Right lobe of liver (tissue), 6 donors: ENCODE data around the gene ZDHHC22. TPM values are rescaled to one million over a fixed set of nuclear protein-coding genes. Genes with fewer than 3 reads are reported as not detected.
"Not testable (repeated sequence)": the region's sequence is repeated elsewhere in the genome, so short reads cannot be mapped to it uniquely, and the experiment has no call there.

Experiments used
- ATAC-seq, 4 donors: fragments of 200-7000 bp; cut with Tn5 transposase; one replicate each; pipeline ENCODE4 v1.9.1; 2020; ENCODE audit warnings: mild to moderate bottlenecking in 4 of 4, moderate library complexity in 4 of 4
- DNase-seq, 3 donors: peaks; one replicate each; pipeline ENCODE4 v3.0.0-alpha.2; 2020
- H3K27ac ChIP-seq, 3 donors: fragments of 200-600 bp; one replicate each; pipeline ENCODE4 v1.8.0; 2022
- H3K27me3 ChIP-seq, 2 donors: fragments of 200-600 bp; one replicate each; pipeline ENCODE4 v1.8.0; 2022
- H3K36me3 ChIP-seq, 4 donors: fragments of 200-600 bp; sonication (generic) in 1 of 4; one replicate each; pipeline versions ENCODE4 v1.5.1 to v1.8.0; 2017 to 2022; ENCODE audit warnings: control low read depth in 1 of 4
- H3K4me1 ChIP-seq, 4 donors: fragments of 200-600 bp; sonication (generic) in 1 of 4; one replicate each; pipeline versions ENCODE4 v1.5.1 to v1.8.0; 2017 to 2022; ENCODE audit warnings: control low read depth in 1 of 4
- H3K4me3 ChIP-seq, 3 donors: fragments of 200-600 bp; one replicate each; pipeline ENCODE4 v1.8.0; 2022
- H3K9me3 ChIP-seq, 4 donors: fragments of 200-600 bp; sonication (generic) in 1 of 4; one replicate each; pipeline versions ENCODE4 v1.5.1 to v1.8.0; 2017 to 2022; ENCODE audit warnings: control low read depth in 1 of 4
- POLR2A ChIP-seq: fragments of 450-650 bp; IDR thresholded peaks from one replicate; pipeline ENCODE4 v1.6.1; 2017; ENCODE audit warnings: antibody characterized with exemption, mild to moderate bottlenecking
- WGBS: methylation state at CpG from one replicate; pipeline ENCODE4 v1.1.6; 2018; ENCODE audit warnings: low coverage, low lambda C conversion rate; ENCODE audit not compliant: insufficient coverage; ENCODE audit errors: missing lambda C conversion rate; 5-methylcytosine and 5-hydroxymethylcytosine counted together
- intact Hi-C, 2 donors: fragments of 100-400 bp; cut with DNase I; formaldehyde crosslinking; loops; one replicate each; pipeline versions ENCODE4 v1.11.2 to v1.14.1; 2022
- total RNA-seq, 6 experiments: library from RNA; depleted of rRNA in 2 of 6; stranded (reverse); fragments of >200 nt in 2 of 6; fragmentation: NEBNext Ultra II Directional in 3 of 6; extraction: Animal tissue kit (Norgen Biotek cat#: 25700) in 3 of 6; gene quantifications; one replicate each; pipeline versions ENCODE4 v1.1.0 to v1.2.4, GENCODE V29; 2016 to 2023
- TF ChIP-seq, protein P1 (sequence below), 4 donors: fragments of 200-600 bp in 3 of 4; fragments of 450-650 bp in 1 of 4; IDR thresholded peaks; one replicate each; pipeline versions ENCODE4 v1.5.1 to v1.8.0; 2016 to 2022; ENCODE audit warnings: antibody characterized with exemption in 4 of 4, mild to moderate bottlenecking in 2 of 4
- donor health status: DM: no; HTN: yes; CAD: no.
- donor health status: DM: no; HTN: no; CAD: no.
- donor health status: DM: no; HTN: no; CAD: no.
- donor health status: DM: no; HTN: yes; CAD: no.
- donor health status: DM: no; HTN: yes; CAD: no.

Gene ZDHHC22
- total RNA-seq, 6 experiments from 2014 or later: not detected

DNA sequence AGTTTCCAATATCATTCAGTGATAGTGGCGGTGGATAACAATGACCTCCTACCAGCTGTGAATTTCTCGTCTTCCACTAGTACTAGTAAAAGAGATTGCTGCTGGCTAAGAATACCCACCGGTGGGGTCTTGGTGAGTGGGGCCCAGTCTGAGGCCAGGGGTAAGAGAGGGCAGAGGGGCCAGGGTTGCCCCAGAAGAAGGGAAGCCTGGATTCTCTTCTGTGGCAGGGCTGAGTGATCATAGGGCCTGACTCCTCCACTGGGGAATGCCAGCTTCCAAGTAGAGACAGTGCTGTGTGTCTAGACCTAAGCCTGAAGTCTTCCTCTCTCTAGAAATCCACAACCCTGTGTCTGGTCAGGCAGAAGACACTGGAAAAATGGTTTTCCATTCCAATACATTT, 34.3 kb upstream of the ZDHHC22 start:
- Histone ChIP-seq H3K27ac (no peak overlapping the region), H3K27me3 (no peaks in the 10 kb centered on the region), H3K9me3 (no peaks in the 10 kb centered on the region), H3K4me1 (no peaks in the 10 kb centered on the region), H3K36me3 (no peaks in the 10 kb centered on the region), H3K4me3 (no peak overlapping the region)
- WGBS: 37% methylated on average over 2 of the region's 3 CpGs
- TF ChIP-seq POLR2A: no peak
- TF ChIP-seq, protein P1, sequence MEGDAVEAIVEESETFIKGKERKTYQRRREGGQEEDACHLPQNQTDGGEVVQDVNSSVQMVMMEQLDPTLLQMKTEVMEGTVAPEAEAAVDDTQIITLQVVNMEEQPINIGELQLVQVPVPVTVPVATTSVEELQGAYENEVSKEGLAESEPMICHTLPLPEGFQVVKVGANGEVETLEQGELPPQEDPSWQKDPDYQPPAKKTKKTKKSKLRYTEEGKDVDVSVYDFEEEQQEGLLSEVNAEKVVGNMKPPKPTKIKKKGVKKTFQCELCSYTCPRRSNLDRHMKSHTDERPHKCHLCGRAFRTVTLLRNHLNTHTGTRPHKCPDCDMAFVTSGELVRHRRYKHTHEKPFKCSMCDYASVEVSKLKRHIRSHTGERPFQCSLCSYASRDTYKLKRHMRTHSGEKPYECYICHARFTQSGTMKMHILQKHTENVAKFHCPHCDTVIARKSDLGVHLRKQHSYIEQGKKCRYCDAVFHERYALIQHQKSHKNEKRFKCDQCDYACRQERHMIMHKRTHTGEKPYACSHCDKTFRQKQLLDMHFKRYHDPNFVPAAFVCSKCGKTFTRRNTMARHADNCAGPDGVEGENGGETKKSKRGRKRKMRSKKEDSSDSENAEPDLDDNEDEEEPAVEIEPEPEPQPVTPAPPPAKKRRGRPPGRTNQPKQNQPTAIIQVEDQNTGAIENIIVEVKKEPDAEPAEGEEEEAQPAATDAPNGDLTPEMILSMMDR (IDR thresholded peaks at IDR 0.05): no peak
- DNase-seq: no peak
- intact Hi-C loops: no loop called here
- ATAC-seq: no peak

DNA sequence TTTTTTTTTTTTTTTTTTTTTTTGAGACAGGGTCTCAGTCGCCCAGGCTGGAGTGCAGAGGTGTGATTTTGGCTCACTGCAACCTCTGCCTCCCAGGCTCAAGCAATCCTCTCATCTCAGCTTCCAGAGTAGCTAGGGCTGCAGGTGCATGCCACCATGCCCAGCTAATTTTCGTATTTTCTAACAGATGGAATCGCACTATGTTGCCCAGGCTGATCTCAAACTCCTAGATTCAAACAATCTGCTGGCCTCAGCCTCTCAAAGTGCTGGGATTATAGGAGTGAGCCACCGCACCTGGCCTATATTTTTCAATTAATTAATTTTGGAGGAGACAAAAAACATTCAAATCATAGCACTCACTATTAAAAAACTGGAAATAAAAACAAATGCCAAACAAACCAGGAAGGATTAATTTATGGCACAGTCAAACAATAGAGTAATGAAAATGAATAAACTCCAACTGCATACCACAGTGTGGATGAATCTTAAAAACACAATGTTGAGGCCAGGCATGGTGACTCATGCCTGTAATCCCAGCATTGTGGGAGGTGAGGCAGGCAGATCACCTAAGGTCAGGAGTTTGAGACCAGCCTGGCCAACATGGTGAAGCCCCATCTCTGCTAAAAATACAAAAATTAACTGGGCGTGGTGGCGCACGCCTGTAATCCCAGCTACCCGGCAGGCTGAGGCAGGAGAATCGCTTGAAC, 32.5 kb upstream of the ZDHHC22 start:
- H3K27me3 ChIP-seq, H3K36me3 ChIP-seq, H3K27ac ChIP-seq, DNase-seq, intact Hi-C loops, H3K4me3 ChIP-seq, ATAC-seq, H3K9me3 ChIP-seq, H3K4me1 ChIP-seq: not testable (repeated sequence)
- 69% methylated on average over 4 of the region's 9 CpGs for WGBS

DNA sequence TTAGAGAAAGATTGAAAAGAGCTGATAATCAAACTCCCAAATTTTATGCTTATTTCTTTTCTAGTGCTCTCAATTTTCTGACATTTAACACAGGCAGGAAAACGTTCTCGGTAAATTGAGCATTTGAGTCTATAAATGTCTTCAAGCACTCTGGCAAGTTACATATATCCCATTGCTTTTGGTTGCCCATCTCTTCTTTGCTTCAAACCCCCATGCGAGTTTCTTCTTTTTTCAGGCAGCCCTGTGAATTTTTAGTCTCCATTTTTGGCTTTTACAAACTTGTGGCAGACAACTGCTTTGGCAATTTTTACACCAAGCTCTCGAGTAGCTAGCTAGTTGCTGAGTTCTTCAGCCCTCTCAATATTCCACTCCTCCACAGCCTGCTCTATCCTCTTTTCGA, 31.3 kb upstream of the ZDHHC22 start:
- Histone ChIP-seq H3K27me3 (no peaks in the 10 kb centered on the region), H3K27ac (no peak overlapping the region), H3K9me3 (no peaks in the 10 kb centered on the region), H3K4me3 (no peak overlapping the region), H3K36me3 (no peaks in the 10 kb centered on the region), H3K4me1 (no peaks in the 10 kb centered on the region)
- intact Hi-C loops: no loop called here
- TF ChIP-seq POLR2A: no peak
- TF ChIP-seq, protein P1 (IDR thresholded peaks at IDR 0.05): no peak
- WGBS: 63% methylated on average over 5 of the region's 5 CpGs
- DNase-seq (no peak), ATAC-seq (no peak)

DNA sequence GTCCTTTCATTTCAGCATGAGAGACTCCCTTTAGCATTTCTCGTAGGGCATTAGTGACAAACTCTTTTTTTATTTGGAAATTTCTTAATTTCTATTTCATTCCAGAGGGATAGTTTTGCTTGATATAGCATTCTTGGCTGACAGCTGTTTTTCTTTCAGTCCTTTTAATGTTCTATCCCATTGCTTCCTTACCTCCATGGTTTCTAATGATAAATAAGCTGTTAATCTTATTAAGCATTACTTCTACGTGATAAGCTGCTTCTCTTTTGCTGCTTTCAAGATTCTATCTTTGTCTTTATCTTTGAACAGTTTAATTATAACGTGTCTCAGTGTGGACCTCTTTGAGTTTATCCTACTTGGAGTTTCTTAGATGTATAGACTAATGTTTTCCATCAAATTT, 28.5 kb upstream of the ZDHHC22 start:
- TF ChIP-seq POLR2A: no peak
- TF ChIP-seq, protein P1 (IDR thresholded peaks at IDR 0.05): no peak
- no peak for ATAC-seq
- 31% methylated on average over 3 of the region's 3 CpGs for WGBS
- H3K4me3 ChIP-seq: no peak overlapping the region
- no peaks in the 10 kb centered on the region for H3K9me3 ChIP-seq
- no peak for DNase-seq
- H3K36me3 ChIP-seq: no peaks in the 10 kb centered on the region
- no peaks in the 10 kb centered on the region for H3K4me1 ChIP-seq
- intact Hi-C loops: no loop called here
- H3K27me3 ChIP-seq: no peaks in the 10 kb centered on the region
- no peak overlapping the region for H3K27ac ChIP-seq

DNA sequence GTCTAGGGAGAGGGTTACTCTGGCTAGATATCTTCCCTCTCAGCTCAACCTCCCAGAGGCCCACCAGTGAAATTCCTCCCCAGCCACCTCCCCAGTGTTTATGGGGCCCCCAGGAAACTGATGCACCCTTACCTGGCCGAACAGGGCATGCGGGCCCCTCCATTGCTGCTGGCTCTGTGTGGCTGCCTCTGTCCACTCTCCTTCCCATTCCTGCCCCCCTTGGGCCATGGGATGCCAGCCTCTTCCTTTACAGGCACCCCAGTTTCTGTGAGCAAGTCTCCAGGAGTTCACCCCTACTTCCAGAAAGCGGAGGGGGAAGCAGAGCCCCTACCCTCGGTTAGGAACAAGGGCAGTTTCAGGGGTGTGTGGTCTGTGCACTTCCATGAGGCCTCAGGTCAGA, 19.4 kb upstream of the ZDHHC22 start:
- TF ChIP-seq, protein P1 (IDR thresholded peaks at IDR 0.05): no peak
- TF ChIP-seq POLR2A: no peak
- intact Hi-C loops: no loop called here
- Histone ChIP-seq H3K27me3 (no peaks in the 10 kb centered on the region), H3K36me3 (no peaks in the 10 kb centered on the region), H3K4me3 (no peak overlapping the region), H3K4me1 (no peaks in the 10 kb centered on the region), H3K27ac (no peak overlapping the region), H3K9me3 (no peaks in the 10 kb centered on the region)
- no peak for DNase-seq
- WGBS: 57% methylated on average over 4 of the region's 4 CpGs
- no peak for ATAC-seq
